HG03469 (cell line): ENCODE measurements around the gene ZNF106.

Source experiments
- ATAC-seq: cut with Tn5 transposase; IDR thresholded peaks from one replicate; pipeline ENCODE4 v1.9.1; 2021; ENCODE audit warnings: mild to moderate bottlenecking, moderate library complexity, moderate number of reproducible peaks; ENCODE audit not compliant: unreplicated experiment

Gene ZNF106

GRCh38 chr15:42373274-42373673 is 117.7 kb downstream of the ZNF106 start:
- no peak for ATAC-seq

- no peak for ATAC-seq
Measured at GRCh38 chr15:42371096-42371495, 119.8 kb downstream of the ZNF106 start.

- no peak for ATAC-seq
Measured at GRCh38 chr15:42368096-42368495, 122.8 kb downstream of the ZNF106 start.

DNA sequence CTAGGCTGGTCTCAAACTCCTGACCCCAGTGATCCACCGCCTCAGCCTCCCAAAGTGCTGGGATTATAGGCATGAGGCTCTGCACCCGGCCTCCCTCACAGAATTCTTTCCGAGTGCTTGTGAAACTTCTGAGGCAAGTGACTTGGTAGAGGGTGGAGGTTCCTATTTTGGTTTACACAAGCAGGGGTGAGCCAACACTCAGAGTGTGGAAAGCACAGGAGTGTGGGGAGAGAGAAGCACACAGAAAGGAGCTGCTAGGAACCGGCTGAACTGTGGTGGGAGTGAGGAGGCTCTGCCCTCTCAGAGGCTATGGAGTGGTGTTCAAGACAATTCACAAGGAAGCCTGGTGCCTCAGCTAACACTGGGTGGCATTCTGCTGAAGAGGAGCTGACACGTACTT is 123.9 kb downstream of the ZNF106 start:
- ATAC-seq = no peak

DNA sequence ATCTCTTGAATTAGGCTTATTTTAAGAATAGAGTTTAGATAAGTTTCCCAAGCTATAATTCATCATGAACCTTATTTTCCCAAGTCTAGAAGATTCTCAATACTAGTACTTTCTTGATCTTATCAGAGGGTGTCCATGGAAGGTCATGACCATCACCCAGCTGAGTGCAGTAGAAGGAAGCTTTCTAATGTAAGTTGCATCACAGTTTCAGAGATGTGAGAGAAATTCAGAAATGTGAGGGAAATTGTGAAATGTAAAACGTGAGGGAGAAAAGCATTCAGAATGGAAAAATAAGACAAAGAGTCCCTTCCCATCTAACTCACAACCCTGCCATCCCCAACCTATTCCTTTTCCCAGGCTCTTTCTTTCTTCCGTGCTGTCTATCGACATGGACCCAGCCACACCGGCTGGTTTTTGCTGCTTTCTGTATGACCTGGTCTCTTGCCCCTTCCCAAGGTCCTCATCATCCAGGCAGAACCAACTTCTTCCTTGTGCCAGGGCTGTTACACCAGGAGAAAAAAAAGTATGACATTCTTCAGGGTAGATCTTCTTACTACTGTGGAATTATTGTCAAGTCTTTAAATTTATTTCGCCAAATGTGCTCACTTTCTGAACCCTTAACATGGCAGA is 124.9 kb downstream of the ZNF106 start:
- ATAC-seq = no peak

- ATAC-seq = no peak
Measured at GRCh38 chr15:42364529-42364928, 126.4 kb downstream of the ZNF106 start.

DNA sequence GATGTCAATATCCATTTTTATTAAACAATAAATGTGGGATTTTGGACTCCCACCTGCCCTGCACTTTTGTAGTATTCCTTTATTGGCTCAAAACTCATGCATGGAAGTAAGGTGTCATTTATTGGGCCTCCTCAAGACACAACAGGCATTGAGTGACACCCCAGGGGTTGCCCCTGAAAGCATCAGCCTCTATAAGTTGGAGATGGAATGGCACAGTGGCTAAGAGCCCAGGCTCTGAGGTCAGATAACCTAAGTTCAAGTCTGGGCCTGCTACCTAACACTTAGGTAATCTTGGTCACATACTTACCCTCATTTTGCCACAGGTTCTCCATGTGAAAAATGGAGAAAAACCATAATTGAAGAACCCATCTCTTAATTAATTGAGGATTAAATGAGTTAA is 127.0 kb downstream of the ZNF106 start:
- no peak for ATAC-seq

DNA sequence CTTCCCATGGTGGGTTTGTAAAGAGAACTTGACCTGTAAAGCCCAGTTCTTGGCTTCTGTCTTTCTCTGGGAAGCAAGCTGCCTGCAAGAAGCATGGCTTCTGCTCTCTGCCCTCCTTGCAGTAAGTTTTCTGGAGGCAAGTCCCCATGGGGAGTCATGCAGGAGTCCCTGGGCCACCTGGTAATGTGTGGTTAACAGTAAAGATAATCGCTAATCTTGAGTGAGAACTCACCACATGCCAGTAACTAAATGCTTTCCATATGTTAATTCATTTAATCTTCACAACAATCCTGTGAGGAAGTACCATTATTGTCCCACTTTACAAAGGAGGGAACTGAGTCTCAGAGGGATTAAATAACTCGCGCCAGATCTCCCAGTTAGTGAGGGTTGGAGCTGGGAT is 127.5 kb downstream of the ZNF106 start:
- no peak for ATAC-seq
